ENCODE measurements around the gene ID3.
A peak's percentile ranks its signal among the peaks of the same experiment; 100 is the strongest.
"Not testable (repeated sequence)": the region's sequence is repeated elsewhere in the genome, so short reads cannot be mapped to it uniquely, and the experiment has no call there.

Gene ID3

GRCh38 chr1:23544444-23545389 is 14.6 kb downstream of the ID3 start:
- DNase-seq = peak; percentile 77
- Histone ChIP-seq H3K36me3 (no peaks in the 10 kb centered on the region), H3K9me3 (ENCODE audit: severe bottlenecking) (no peaks in the 10 kb centered on the region), H3K4me3 (ENCODE audit: low read depth, low read length) (no peak overlapping the region), H3K27ac (no peak overlapping the region), H3K27me3 (ENCODE audit: insufficient read depth, low read depth, severe bottlenecking) (no peaks in the 10 kb centered on the region)
- peak; percentile 81 for TF ChIP-seq CTCF (IDR thresholded peaks at IDR 0.05; ENCODE audit: low read depth, low read length)

- no peak for DNase-seq
- Histone ChIP-seq H3K36me3 (no peaks in the 10 kb centered on the region), H3K27ac (no peak overlapping the region), H3K9me3 (ENCODE audit: severe bottlenecking) (no peaks in the 10 kb centered on the region), H3K27me3 (ENCODE audit: insufficient read depth, low read depth, severe bottlenecking) (no peaks in the 10 kb centered on the region), H3K4me3 (ENCODE audit: low read depth, low read length) (no peak overlapping the region)
- no peak for TF ChIP-seq CTCF (IDR thresholded peaks at IDR 0.05; ENCODE audit: low read depth, low read length)
Measured at GRCh38 chr1:23543707-23544443, 15.4 kb downstream of the ID3 start.

- H3K27ac ChIP-seq; DNase-seq; H3K4me3 ChIP-seq (ENCODE audit: low read depth, low read length); H3K36me3 ChIP-seq; H3K9me3 ChIP-seq (ENCODE audit: severe bottlenecking); H3K27me3 ChIP-seq (ENCODE audit: insufficient read depth, low read depth, severe bottlenecking): not testable (repeated sequence)
Measured at GRCh38 chr1:23542940-23543339, 16.4 kb downstream of the ID3 start.

GRCh38 chr1:23539698-23540266 is 19.5 kb downstream of the ID3 start:
- TF ChIP-seq CTCF (IDR thresholded peaks at IDR 0.05; ENCODE audit: low read depth, low read length) = peak; percentile 90
- no peaks in the 10 kb centered on the region for H3K9me3 ChIP-seq (ENCODE audit: severe bottlenecking)
- H3K36me3 ChIP-seq = no peaks in the 10 kb centered on the region
- DNase-seq = peak; percentile 94
- H3K27me3 ChIP-seq (ENCODE audit: insufficient read depth, low read depth, severe bottlenecking) = no peaks in the 10 kb centered on the region
- no peak overlapping the region for H3K4me3 ChIP-seq (ENCODE audit: low read depth, low read length)
- H3K27ac ChIP-seq = no peak overlapping the region

- H3K4me3 ChIP-seq (ENCODE audit: low read depth, low read length) = no peak overlapping the region
- no peaks in the 10 kb centered on the region for H3K27me3 ChIP-seq (ENCODE audit: insufficient read depth, low read depth, severe bottlenecking)
- H3K9me3 ChIP-seq (ENCODE audit: severe bottlenecking) = no peaks in the 10 kb centered on the region
- no peaks in the 10 kb centered on the region for H3K36me3 ChIP-seq
- no peak for TF ChIP-seq CTCF (IDR thresholded peaks at IDR 0.05; ENCODE audit: low read depth, low read length)
- no peak for DNase-seq
- H3K27ac ChIP-seq = no peak overlapping the region
Measured at GRCh38 chr1:23537296-23537973, 21.9 kb downstream of the ID3 start.
